Pancreas (tissue), 10 donors: ENCODE data around the gene ZNF775. TPM values are rescaled to one million over a fixed set of nuclear protein-coding genes. Genes with fewer than 3 reads are reported as not detected.
A peak's percentile ranks its signal among the peaks of the same experiment; 100 is the strongest.

Source experiments
- ATAC-seq, 4 donors: fragments of 200-7000 bp; cut with Tn5 transposase; one replicate each; pipeline versions ENCODE4 v1.8.0 to v1.9.1; 2020; ENCODE audit warnings: mild to moderate bottlenecking in 4 of 4, moderate library complexity in 4 of 4
- DNase-seq, 6 donors: peaks; one replicate each; pipeline ENCODE4 v3.0.0-alpha.2; 2020
- FAIRE-seq: peaks from 2 replicates; lab custom pipeline; 2012; peaks lifted over from hg19 to GRCh38; lab: Jason Lieb, UNC
- H3K27ac ChIP-seq, 4 donors: fragments of 200-600 bp; sonication (generic); 1 replicate in 3 of 4; 2 replicates in 1 of 4; pipeline versions ENCODE4 v1.5.0 to v1.8.0; 2020
- H3K27me3 ChIP-seq, 4 donors: fragments of 200-600 bp; one replicate each; pipeline ENCODE4 v1.8.0; 2021
- H3K36me3 ChIP-seq, 3 donors: fragments of 200-600 bp; sonication (generic) in 1 of 3; one replicate each; pipeline versions ENCODE4 v1.5.0 to v1.8.0; 2020 to 2021
- H3K4me1 ChIP-seq, 3 donors: fragments of 200-600 bp; one replicate each; pipeline ENCODE4 v1.8.0; 2021
- H3K4me3 ChIP-seq, 4 donors: fragments of 200-600 bp; sonication (generic) in 2 of 4; one replicate each; pipeline versions ENCODE4 v1.5.0 to v1.8.0; 2020 to 2021
- H3K9me3 ChIP-seq, 4 donors: fragments of 200-600 bp; one replicate each; pipeline ENCODE4 v1.8.0; 2021
- WGBS, 2 donors: extraction: QIAGEN DNeasy Blood & Tissue Kit; methylation state at CpG; one replicate each; pipeline ENCODE4 v1.1.7; 2013; 5-methylcytosine and 5-hydroxymethylcytosine counted together
- intact Hi-C, 3 donors: fragments of 100-400 bp; cut with DNase I; formaldehyde crosslinking; loops; one replicate each; pipeline versions ENCODE4 v1.11.1 to v1.14.2; 2022
- polyA plus RNA-seq, 2 donors: library from polyadenylated mRNA; stranded (reverse); fragments of 200-250 nt; gene quantifications; one replicate each; pipeline ENCODE4 v1.2.3, GENCODE V29; 2013
- total RNA-seq, 6 donors: library from RNA; stranded (reverse); fragmentation: NEBNext Ultra II Directional in 4 of 6; extraction: Animal tissue kit (Norgen Biotek cat#: 25700) in 4 of 6; gene quantifications; one replicate each; pipeline versions ENCODE4 v1.2.1 to v1.2.4, GENCODE V29; 2021 to 2023
- TF ChIP-seq, protein P1 (sequence below), 4 donors: fragments of 200-600 bp; sonication (generic) in 3 of 4; IDR thresholded peaks; one replicate each; pipeline versions ENCODE4 v1.5.0 to v1.8.0; 2021; ENCODE audit warnings: antibody characterized with exemption in 4 of 4
- donor health status: healthy with polysubstance abuse.
- donor health status: DM: no; HTN: no; CAD: no; lungs with moderate emphysema.
- donor health status: DM: no; HTN: no; CAD: no.
- donor health status: control.
- donor health status: control.
- donor health status: Bipolar disorder and iron deficiency.
- donor health status: DM: yes; HTN: yes; CAD: no.
- donor health status: DM: no; HTN: no; CAD: no.
- donor health status: DM: no; HTN: no; CAD: no.
- donor health status: DM: yes; HTN: yes; CAD: no.

ZNF775 gene
- total and polyA plus RNA-seq, 8 donors, result 2.0 to 7.4 (median 2.9) TPM

DNA sequence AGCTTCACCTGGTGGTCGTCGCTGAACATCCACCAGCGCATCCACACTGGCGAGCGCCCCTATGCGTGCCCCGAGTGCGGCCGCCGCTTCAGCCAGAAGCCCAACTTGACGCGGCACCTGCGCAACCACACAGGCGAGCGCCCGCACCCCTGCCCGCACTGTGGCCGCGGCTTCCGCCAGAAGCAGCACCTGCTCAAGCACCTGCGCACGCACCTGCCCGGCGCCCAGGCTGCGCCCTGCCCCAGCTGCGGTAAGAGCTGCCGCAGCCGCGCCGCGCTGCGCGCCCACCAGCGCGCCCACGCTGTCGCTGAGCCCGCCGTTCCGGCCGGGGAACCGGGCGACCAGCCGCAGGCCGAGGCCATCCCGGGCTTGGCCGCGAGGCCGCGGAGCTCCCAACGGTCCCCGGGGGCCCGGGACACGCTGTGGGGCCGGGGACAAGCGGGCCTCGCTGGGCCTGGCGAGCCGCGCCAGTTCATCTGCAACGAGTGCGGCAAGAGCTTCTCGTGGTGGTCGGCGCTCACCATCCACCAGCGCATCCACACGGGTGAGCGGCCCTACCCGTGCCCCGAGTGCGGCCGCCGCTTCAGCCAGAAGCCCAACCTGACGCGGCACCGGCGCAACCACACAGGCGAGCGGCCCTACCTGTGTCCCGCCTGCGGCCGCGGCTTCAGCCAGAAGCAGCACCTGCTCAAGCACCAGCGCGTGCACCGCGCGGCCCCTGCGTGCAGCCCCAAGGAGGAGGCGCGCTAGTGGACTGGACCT is 18.4 kb downstream of the ZNF775 start:
- Histone ChIP-seq H3K27me3 (no peaks in the 10 kb centered on the region), H3K9me3 (no peaks in the 10 kb centered on the region), H3K36me3 (peaks cover 0 to 10% (median 0%) of the 10 kb centered on the region in 3 donors), H3K4me1 (peaks cover 0 to 10% (median 9%) of the 10 kb centered on the region in 3 donors), H3K27ac (no peak overlapping the region), H3K4me3 (no peak overlapping the region)
- intact Hi-C loops, result no loop called here
- FAIRE-seq, result no peak
- DNase-seq, result peak in 3 of 6 donors; percentile 23 to 63 (median 50)
- TF ChIP-seq, protein P1, sequence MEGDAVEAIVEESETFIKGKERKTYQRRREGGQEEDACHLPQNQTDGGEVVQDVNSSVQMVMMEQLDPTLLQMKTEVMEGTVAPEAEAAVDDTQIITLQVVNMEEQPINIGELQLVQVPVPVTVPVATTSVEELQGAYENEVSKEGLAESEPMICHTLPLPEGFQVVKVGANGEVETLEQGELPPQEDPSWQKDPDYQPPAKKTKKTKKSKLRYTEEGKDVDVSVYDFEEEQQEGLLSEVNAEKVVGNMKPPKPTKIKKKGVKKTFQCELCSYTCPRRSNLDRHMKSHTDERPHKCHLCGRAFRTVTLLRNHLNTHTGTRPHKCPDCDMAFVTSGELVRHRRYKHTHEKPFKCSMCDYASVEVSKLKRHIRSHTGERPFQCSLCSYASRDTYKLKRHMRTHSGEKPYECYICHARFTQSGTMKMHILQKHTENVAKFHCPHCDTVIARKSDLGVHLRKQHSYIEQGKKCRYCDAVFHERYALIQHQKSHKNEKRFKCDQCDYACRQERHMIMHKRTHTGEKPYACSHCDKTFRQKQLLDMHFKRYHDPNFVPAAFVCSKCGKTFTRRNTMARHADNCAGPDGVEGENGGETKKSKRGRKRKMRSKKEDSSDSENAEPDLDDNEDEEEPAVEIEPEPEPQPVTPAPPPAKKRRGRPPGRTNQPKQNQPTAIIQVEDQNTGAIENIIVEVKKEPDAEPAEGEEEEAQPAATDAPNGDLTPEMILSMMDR (IDR thresholded peaks at IDR 0.05), result no peak
- 96 to 98% methylated on average over 91 of the region's 91 CpGs for WGBS, 2 donors
- ATAC-seq, result no peak

DNA sequence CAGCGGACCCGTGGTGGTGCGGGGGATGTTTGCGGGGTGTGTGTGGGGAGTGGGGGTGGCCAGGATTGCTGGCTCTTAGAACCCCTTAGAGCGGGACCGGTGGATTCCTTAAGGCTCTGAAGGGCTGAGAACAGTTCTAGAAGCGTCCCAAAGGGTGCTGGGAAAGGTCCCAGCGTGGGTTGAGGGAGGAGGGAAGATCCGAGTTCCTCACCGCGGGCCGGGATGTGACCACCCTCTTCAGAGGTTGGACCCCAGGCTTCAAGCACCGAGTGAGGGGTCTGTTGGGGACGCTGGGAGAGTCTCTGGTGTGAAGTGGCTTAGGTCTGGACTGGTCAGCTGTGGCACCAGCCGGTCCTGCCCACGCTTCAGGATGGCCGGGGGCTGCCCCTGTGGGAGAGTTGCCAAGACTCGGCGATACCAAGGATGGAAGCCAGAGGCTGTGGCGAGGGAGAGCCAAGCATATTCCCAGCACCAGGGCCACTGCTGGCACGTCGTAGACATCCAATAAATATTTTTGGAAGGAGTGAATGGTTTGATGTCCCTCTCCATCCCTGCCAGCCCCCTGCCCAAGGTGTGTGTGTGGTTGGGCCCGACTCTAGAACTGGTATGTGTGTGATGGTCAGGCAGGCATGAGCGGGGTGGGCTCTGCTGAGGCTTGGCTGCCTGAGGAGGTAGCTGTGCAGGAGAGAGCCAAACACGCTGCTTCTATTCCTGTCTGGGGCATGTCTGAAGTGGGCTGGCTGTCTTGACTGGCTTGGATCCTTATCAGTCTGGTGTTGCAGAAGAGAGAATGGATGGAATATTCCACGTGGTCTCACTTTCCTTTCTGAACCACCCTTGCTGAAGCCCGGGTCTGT is 19.2 kb downstream of the ZNF775 start:
- intact Hi-C loops, result no loop called here
- TF ChIP-seq, protein P1 (IDR thresholded peaks at IDR 0.05), result no peak
- ATAC-seq (no peak), FAIRE-seq (no peak), DNase-seq (peak in 2 of 6 donors; percentile 51 to 63)
- peaks cover 0 to 16% (median 9%) of the 10 kb centered on the region in 3 donors for H3K4me1 ChIP-seq
- H3K27ac ChIP-seq, result no peak overlapping the region
- no peaks in the 10 kb centered on the region for H3K9me3 ChIP-seq
- H3K4me3 ChIP-seq, result no peak overlapping the region
- H3K27me3 ChIP-seq, result no peaks in the 10 kb centered on the region
- WGBS, 2 donors, result 90 to 91% methylated on average over 27 of the region's 27 CpGs
- H3K36me3 ChIP-seq, result peaks cover 0 to 10% (median 0%) of the 10 kb centered on the region in 3 donors

DNA sequence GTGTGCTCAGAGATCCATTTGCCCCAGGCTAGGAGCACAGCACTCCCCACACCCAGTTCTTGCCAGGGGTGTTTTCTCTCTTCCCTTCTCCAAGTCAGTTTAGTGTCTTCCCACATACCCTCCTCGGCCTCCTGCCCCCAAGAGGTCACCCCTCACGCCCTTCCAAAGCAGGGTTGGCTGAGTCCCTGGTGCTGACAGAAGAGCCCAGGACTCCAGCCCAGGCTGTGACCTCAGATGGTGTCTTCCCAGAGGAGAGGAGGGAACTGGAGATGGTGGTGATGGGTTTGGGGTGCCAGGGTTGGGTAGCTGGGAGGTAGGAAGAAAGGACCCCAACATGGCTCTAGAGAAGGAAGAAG is 19.8 kb downstream of the ZNF775 start:
- TF ChIP-seq, protein P1 (IDR thresholded peaks at IDR 0.05), result no peak
- WGBS, 2 donors, result 85 to 95% methylated on average over 2 of the region's 2 CpGs
- Histone ChIP-seq H3K27ac (no peak overlapping the region), H3K4me3 (no peak overlapping the region), H3K9me3 (no peaks in the 10 kb centered on the region), H3K27me3 (no peaks in the 10 kb centered on the region), H3K36me3 (peaks cover 0 to 10% (median 0%) of the 10 kb centered on the region in 3 donors), H3K4me1 (peaks cover 0 to 20% (median 9%) of the 10 kb centered on the region in 3 donors)
- DNase-seq (peak in 1 of 6 donors; percentile 38), ATAC-seq (no peak), FAIRE-seq (no peak)
- intact Hi-C loops, result no loop called here

DNA sequence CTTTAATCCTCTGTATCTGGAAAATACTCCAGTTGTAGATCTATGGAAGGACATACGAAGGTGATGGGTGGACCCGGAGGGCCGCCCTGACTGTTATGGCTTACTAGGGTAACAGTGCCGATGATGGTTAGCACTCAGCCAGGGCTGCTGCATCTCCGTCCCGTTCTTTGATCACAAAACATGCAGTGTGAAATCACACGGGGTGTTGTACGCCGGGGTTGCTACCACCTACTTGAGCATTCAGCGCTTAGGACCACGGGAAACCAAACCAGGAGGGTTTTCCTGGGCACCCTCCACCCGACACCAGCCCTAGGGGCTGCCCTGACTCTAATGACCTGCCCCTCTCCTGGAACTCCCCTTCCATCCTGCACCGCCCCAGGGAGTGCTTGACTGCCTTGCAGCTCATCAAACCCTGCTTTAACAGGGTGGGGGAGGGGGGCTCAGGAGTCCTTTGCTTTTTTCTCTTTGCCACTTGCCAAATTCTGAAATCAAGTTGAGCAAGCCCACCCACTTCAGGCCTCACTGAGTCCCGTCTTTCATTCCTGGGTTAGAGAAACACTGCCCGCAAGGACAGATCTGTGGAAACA is 20.4 kb downstream of the ZNF775 start:
- intact Hi-C loops, result no loop called here
- Histone ChIP-seq H3K4me3 (no peak overlapping the region), H3K4me1 (peaks cover 0 to 26% (median 14%) of the 10 kb centered on the region in 3 donors), H3K36me3 (peaks cover 0 to 10% (median 0%) of the 10 kb centered on the region in 3 donors), H3K27ac (no peak overlapping the region), H3K27me3 (no peaks in the 10 kb centered on the region), H3K9me3 (no peaks in the 10 kb centered on the region)
- DNase-seq (no peak), ATAC-seq (no peak), FAIRE-seq (no peak)
- TF ChIP-seq, protein P1 (IDR thresholded peaks at IDR 0.05), result no peak
- 84% methylated on average over 15 of the region's 15 CpGs for WGBS, 2 donors
